ENCODE data around the gene CCL24. TPM values are rescaled to one million over a fixed set of nuclear protein-coding genes. Genes with fewer than 3 reads are reported as not detected.
"Not testable (repeated sequence)": the region's sequence is repeated elsewhere in the genome, so short reads cannot be mapped to it uniquely, and the experiment has no call there.

Gene CCL24
- total RNA-seq, 2 experiments from 2014 or later = not detected

GRCh38 chr7:75779035-75779434 is 34.6 kb downstream of the CCL24 start:
- intact Hi-C loops (cut with micrococcal nuclease; ENCODE audit: unreplicated experiment); H3K36me3 ChIP-seq (ENCODE audit: insufficient read depth, low read length); H3K9me2 ChIP-seq (ENCODE audit: insufficient read depth, low read length); H3K4me2 ChIP-seq (ENCODE audit: low read length); BruUV-seq (replicated peaks); CTCF ChIA-PET (ENCODE audit: unreplicated experiment); H3K4me3 ChIP-seq (ENCODE audit: low read depth, low read length, poor library complexity, severe bottlenecking); H3K79me2 ChIP-seq (ENCODE audit: insufficient read depth, low read depth, low read length); POLR2A ChIA-PET; H2AFZ ChIP-seq (ENCODE audit: low read length); H4K20me1 ChIP-seq (ENCODE audit: insufficient read depth, low read length); H3K4me1 ChIP-seq (ENCODE audit: insufficient read depth, low read length, poor library complexity, severe bottlenecking); DNase-seq (ENCODE audit: low spot score); H3K27ac ChIP-seq (ENCODE audit: low read depth, low read length, poor library complexity, severe bottlenecking); H3K9me3 ChIP-seq (ENCODE audit: low read length): not testable (repeated sequence)

- H2AFZ ChIP-seq (ENCODE audit: low read length) = no peak overlapping the region
- intact Hi-C loops (cut with micrococcal nuclease; ENCODE audit: unreplicated experiment) = no loop called here
- POLR2A ChIA-PET = interaction anchor here (0.6 to 0.7 kb wide), 2 partner anchors 35 to 141 kb away, joined by 5 read pairs; no protein-coding TSS in a partner anchor
- BruUV-seq (replicated peaks) = no TSS peak
- DNase-seq (ENCODE audit: low spot score) = no peak
- H3K9me3 ChIP-seq (ENCODE audit: low read length) = no peaks in the 10 kb centered on the region
- H3K4me2 ChIP-seq (ENCODE audit: low read length) = no peak overlapping the region
- no peaks in the 10 kb centered on the region for H3K36me3 ChIP-seq (ENCODE audit: insufficient read depth, low read length)
- no peak overlapping the region for H3K4me3 ChIP-seq (ENCODE audit: low read depth, low read length, poor library complexity, severe bottlenecking)
- no peak overlapping the region for H3K27ac ChIP-seq (ENCODE audit: low read depth, low read length, poor library complexity, severe bottlenecking)
- CTCF ChIA-PET (ENCODE audit: unreplicated experiment) = interaction anchor here (0.6 kb wide), 1 partner anchor 380 kb away, joined by 3 read pairs; no protein-coding TSS in a partner anchor
- no peaks in the 10 kb centered on the region for H3K9me2 ChIP-seq (ENCODE audit: insufficient read depth, low read length)
- TF ChIP-seq CTCF (conservative IDR thresholded peaks at IDR 0.05; ENCODE audit: low read length) (no peak), EZH2phosphoT487 (IDR thresholded peaks at IDR 0.05; ENCODE audit: borderline replicate concordance, low read depth, low read length) (no peak)
- H3K79me2 ChIP-seq (ENCODE audit: insufficient read depth, low read depth, low read length) = no peaks in the 10 kb centered on the region
- no peaks in the 10 kb centered on the region for H3K4me1 ChIP-seq (ENCODE audit: insufficient read depth, low read length, poor library complexity, severe bottlenecking)
- no peaks in the 10 kb centered on the region for H4K20me1 ChIP-seq (ENCODE audit: insufficient read depth, low read length)
Measured at GRCh38 chr7:75776295-75776971, 37.2 kb downstream of the CCL24 start.

GRCh38 chr7:75773958-75774357 is 39.6 kb downstream of the CCL24 start:
- H3K27ac ChIP-seq (ENCODE audit: low read depth, low read length, poor library complexity, severe bottlenecking); H3K36me3 ChIP-seq (ENCODE audit: insufficient read depth, low read length); H3K4me1 ChIP-seq (ENCODE audit: insufficient read depth, low read length, poor library complexity, severe bottlenecking); H3K9me2 ChIP-seq (ENCODE audit: insufficient read depth, low read length); BruUV-seq (replicated peaks); H2AFZ ChIP-seq (ENCODE audit: low read length); H3K79me2 ChIP-seq (ENCODE audit: insufficient read depth, low read depth, low read length); CTCF ChIA-PET (ENCODE audit: unreplicated experiment); H3K4me3 ChIP-seq (ENCODE audit: low read depth, low read length, poor library complexity, severe bottlenecking); intact Hi-C loops (cut with micrococcal nuclease; ENCODE audit: unreplicated experiment); H4K20me1 ChIP-seq (ENCODE audit: insufficient read depth, low read length); POLR2A ChIA-PET; DNase-seq (ENCODE audit: low spot score); H3K4me2 ChIP-seq (ENCODE audit: low read length); H3K9me3 ChIP-seq (ENCODE audit: low read length): not testable (repeated sequence)
